Esophagus squamous epithelium (tissue), 4 donors: ENCODE results near the gene NONO.

Experiments used
- POLR2A ChIP-seq, 4 donors: fragments of 450-650 bp; IDR thresholded peaks; one replicate each; pipeline ENCODE4 v1.6.1; 2017; ENCODE audit warnings: antibody characterized with exemption in 4 of 4, mild to moderate bottlenecking in 4 of 4, moderate library complexity in 3 of 4
- TF ChIP-seq, protein P1 (sequence below), 6 experiments: fragments of 450-650 bp in 4 of 6; fragments of 200-600 bp in 2 of 6; sonication (generic) in 2 of 6; IDR thresholded peaks; one replicate each; pipeline ENCODE4 v1.5.1; 2016 to 2019; ENCODE audit warnings: antibody characterized with exemption in 6 of 6, mild to moderate bottlenecking in 4 of 6, moderate library complexity in 4 of 6

DNA sequence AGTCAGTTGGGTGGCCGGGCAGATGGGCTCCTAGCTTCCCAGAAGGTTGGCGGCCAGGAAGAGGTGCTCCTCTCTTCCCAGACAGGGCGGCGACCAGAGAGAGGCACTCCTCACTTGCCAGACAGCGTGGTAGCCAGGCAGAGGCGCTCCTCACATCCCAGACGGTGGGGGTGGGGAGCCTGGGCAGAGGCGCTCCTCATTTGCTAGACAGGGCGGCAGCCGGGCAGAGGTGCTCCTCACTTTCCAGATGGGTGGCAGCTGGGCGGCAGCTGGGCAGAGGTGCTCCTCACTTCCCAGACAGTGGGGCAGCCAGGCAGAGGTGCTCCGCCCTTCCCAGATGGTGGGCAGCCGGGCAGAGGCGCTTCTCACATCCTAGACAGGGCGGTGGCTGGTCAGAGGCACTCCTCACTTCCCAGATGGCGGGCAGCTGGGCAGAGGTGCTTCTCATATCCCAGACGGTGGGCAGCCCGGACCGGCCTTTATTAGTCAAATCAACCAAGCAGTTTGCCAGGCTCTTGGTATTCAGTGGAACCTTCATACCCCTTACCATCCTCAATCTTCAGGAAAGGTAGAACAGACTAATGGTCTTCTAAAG, 13.5 kb upstream of the NONO start:
- TF ChIP-seq, protein P1, sequence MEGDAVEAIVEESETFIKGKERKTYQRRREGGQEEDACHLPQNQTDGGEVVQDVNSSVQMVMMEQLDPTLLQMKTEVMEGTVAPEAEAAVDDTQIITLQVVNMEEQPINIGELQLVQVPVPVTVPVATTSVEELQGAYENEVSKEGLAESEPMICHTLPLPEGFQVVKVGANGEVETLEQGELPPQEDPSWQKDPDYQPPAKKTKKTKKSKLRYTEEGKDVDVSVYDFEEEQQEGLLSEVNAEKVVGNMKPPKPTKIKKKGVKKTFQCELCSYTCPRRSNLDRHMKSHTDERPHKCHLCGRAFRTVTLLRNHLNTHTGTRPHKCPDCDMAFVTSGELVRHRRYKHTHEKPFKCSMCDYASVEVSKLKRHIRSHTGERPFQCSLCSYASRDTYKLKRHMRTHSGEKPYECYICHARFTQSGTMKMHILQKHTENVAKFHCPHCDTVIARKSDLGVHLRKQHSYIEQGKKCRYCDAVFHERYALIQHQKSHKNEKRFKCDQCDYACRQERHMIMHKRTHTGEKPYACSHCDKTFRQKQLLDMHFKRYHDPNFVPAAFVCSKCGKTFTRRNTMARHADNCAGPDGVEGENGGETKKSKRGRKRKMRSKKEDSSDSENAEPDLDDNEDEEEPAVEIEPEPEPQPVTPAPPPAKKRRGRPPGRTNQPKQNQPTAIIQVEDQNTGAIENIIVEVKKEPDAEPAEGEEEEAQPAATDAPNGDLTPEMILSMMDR (IDR thresholded peaks at IDR 0.05) = no peak
- no peak for TF ChIP-seq POLR2A (IDR thresholded peaks at IDR 0.05)
